Amniotic stem cell (primary cell): Measurements from ENCODE around the gene RNF150.
"Not testable (repeated sequence)": the region's sequence is repeated elsewhere in the genome, so short reads cannot be mapped to it uniquely, and the experiment has no call there.

Experiments used
- DNase-seq: peaks from one replicate; lab custom pipeline; 2025; lab: John Stamatoyannopoulos, UW

RNF150 gene

GRCh38 chr4:141075553-141075952, 57.7 kb downstream of the RNF150 start:
- no peak for DNase-seq

DNA sequence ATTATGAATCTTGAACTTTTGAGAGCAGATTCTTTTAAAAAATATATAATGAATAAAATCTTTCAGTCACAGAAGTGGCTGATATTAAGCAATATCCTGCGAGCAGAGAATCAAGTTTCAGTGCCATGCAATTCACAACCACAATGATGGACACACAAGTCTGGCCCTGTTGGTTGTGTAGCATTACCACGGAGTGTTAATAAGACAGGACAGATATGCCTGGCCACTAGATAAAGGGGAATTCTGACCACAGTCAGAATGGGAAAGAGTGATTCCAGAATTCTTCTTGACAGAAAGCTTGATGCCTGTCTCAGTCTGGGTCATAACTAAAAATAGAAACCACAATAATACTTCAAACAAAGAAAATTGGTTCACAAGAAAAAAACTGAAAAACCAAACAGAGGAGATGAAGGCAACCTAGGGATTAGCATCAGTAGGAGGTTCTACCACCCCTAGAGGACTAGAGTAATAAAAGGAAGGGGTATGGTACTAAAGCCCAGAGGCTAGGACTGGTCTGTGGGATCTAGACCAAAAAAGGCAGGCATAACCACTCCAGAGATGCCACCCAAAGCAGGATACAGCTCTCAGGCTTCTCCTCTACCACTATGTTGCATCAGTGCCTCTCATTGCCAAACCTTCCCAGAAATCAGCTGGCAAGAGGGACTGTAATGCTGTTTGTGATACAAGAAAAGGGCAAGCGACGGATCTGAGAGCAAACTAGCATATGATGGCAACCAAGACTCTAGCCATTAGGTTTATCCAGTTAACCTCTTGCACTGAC, 59.0 kb downstream of the RNF150 start:
- no peak for DNase-seq

- DNase-seq, result no peak
Observed at GRCh38 chr4:141066690-141067089, 66.6 kb downstream of the RNF150 start.

DNA sequence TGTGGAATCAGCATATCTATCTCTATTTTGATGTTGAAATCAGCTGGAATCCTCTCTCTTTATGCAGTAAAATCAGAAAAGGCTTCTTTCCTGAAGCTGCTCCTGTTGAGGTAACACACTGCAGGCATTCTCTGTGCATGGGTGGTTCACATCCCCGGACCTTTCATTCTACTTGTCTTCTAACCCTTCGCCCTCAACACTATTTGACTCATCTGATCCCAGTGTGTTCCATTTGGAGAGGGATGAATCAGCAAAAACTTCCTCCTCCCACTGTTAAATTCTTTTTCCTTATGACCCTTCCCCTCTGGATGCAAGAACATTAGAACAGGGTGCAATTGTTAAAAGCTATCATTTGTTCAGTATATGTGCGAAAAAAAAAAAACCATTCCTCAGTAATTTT, 67.4 kb downstream of the RNF150 start:
- DNase-seq, result no peak

DNA sequence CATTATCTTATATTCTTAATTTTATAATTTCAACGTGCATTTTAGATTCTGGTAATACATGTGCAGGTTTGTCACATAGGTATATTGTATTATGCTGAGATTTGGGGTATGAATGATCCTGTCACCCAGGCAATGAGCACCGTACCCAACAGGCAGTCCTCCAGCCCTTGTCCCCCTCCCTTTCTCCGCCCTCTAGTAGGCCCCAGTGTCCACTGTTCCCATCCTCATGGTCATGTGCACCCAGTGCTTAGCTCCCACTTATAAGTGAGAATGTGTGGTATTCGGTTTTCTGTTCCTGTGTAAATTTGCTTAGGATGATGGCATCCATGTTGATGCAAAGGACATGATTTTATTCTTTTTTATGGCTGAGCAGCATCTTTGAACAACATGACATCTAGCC, 70.6 kb downstream of the RNF150 start:
- no peak for DNase-seq

GRCh38 chr4:141058591-141059512, 74.4 kb downstream of the RNF150 start:
- peak; percentile 38 for DNase-seq

DNA sequence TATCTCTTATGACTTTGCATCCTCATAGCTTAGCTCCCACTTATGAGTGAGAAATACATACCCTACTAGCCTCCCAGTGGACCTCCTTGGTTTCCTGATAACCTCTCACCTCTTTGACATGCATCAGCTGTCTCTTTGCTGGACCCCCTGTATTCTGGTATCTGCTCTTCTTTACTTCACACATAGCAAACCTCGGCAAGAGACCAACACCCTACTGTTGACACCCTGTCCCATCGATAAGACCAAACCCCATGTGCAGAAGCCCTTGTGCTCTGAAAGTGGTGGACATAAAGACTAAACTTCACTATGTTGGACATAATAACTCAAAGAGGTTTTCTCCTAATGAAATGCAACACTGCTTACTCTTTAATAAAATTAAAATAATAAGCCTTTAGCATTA, 75.7 kb downstream of the RNF150 start:
- DNase-seq, result no peak

DNA sequence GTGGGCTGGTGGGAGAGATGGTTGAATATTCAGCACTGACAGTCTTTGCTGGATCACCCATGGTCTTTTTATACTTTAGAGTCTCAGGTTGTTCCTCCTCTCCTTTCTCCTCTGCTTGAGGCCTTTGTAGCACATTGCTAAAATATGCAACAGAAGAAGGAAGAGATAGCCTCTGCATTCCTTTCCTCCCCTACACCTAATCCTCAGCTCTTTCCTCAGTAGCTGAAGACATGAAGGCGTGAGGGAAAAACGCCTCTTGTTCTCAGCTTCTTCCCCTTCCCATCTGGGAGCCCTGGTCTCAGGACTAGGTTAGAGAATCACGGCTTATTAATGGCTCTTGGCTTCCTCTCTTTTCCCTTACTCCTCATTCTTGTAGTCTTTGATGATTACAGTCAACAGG, 76.8 kb downstream of the RNF150 start:
- no peak for DNase-seq

- DNase-seq, result no peak
Observed at GRCh38 chr4:141054446-141054845, 78.8 kb downstream of the RNF150 start.

- DNase-seq, result not testable (repeated sequence)
Observed at GRCh38 chr4:141050999-141051398, 82.3 kb downstream of the RNF150 start.

- DNase-seq, result no peak
Observed at GRCh38 chr4:141047228-141047884, 85.9 kb downstream of the RNF150 start.

DNA sequence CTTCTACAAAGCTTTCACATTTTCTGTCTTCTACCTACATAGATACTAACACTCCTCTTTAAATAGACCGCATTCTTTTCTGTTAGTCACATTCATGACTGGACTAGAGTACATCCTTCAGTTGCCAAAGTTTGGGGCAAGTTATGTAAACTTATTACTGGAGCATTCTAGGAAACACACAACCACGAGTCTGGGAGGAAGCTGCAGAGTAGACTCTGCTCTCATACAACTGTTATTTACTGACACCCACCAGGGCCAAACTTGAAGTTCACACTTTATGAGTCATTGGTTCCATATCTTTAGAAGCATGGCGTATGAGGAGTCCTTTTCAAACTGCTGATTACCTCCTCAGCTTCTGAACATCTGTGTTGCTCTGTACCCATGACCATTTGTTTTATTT, 87.0 kb downstream of the RNF150 start:
- peak; percentile 88 for DNase-seq

- no peak for DNase-seq
Observed at GRCh38 chr4:141045848-141046247, 87.4 kb downstream of the RNF150 start.

DNA sequence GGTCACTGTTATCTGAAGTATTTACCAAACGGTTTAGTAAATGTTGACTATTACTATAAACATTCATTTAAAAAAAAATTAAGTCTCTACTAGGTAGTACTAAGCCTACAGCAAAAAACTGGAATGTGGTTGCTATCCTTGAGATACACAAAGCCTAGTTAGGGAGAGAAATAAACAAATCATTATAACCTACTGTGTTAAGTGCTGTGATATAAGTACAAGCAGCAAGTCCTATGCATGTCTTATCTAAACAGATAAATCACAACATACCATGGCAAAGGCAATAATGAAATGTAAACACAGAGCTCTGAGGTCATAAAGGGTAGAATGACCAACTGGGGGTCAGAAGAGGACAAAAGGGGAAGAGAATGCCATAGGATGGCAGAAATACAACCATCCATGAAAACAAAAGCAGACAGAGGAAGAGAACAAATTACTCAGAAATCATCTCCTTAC, 92.2 kb downstream of the RNF150 start:
- DNase-seq, result no peak

DNA sequence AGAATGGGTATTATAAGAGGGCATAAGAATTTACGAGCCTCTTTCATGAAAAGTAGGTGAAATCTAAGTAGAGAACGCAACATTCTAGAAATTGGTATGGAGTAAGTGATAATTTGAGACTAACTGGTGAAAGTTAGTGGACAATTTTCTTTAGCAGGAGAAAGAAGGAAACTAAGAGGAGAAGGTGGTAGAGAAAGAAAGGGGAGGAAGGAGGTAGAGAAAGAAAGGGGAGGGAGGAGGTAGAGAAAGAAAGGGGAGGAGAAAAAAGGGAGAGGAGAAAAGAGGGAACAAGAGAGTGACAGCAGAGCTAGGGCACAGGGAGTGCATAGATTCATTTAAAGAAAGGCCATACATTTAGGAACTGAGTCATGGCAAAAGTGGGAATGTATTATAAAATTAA, 94.1 kb downstream of the RNF150 start:
- no peak for DNase-seq

DNA sequence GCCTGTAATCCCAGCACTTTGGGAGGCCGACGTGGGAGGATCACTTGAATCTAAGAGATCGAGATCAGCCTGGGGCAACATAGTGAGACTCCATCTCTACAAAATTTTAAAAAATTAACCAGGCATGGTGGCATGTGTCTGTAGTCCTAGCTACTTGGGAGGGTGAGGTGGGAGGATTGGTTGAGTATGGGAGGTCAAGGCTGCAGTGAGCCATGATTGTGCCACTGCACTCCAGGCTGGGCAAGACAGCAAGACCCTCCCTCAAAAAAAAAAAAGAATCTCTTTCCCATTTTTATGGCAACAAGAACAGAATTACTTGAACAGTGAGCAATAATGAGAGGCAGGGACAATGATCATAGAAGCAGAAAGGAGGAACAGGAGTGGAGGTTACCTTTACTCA, 94.8 kb downstream of the RNF150 start:
- DNase-seq, result no peak

DNA sequence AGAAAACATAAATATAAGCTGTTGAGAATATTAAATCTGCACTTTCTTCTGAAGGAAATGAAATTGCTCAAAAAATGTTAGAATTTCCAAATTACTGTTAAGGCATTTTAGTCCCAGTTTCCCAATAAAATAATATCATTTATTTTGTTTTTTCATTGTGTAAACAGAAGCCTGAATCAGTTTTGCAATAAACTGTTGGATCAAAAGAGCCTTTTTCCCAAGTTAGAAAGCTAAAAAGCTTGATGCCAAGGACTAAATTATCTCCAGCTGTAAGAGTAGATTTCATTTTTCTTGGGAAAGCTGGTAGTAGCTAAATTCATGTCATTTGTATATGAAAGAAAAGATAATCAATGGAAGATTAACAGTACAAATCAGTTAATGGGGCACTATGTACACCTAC, 95.8 kb downstream of the RNF150 start:
- DNase-seq, result no peak

DNA sequence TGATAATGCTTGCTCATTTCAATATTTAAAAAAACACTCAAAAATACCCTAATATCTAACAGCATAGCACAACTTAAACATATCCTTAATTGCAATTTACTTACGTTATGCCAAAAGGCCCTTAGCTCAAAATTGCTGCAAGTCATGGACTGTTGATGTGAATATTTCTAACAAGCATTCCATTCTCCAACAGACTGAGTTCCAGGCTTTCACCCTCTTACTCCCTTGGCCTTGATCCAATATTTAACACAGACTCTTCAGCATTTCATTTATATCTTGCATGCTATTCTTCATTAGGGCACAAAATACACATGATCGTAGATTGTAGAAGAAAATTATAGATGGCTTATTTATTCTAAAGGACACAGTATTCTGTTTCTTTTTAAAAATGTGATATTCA, 96.5 kb downstream of the RNF150 start:
- no peak for DNase-seq

- DNase-seq, result no peak
Observed at GRCh38 chr4:141035920-141036319, 97.3 kb downstream of the RNF150 start.

DNA sequence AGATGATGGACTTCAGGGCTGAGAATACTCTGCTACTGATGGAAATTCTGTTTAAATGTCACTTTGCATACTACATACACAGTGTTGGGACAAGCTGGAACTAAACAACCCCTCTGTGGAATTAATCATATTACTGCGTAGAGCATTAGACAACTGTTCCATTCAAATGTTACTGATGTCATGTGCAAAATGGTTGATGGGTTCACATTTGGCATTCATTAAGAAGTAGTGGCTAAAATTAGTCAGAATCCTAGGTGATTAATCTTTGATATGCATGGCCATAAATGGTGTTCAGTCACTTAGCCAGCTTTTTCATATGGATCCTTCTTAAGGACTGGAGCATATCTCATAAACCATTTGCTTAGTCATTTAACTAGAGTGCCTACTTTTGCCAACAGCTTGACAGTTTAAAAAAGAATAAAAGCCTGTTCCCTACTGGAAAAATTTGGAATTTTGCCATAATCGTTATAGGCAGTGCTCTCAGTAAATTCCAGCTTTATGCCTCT, 105.2 kb downstream of the RNF150 start:
- DNase-seq, result peak; percentile 33

DNA sequence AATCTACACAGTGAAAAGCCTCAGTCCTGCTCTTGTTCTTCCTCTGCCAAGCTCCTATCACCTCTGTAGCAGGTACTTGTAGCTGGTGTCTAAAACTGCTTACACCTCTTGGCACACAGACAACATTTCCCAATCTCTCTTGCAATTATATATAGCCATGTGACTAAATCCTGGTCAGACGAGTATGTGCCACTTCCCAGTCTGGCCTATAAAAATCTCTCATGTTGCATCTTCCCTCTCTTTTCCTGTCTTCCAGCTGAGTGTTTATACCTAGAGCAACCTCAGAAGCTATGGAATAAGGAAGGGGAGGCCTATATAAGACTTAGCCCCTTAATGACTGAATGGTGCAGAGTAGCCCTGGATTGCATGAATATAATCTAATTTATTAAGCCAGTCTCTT, 105.8 kb downstream of the RNF150 start:
- DNase-seq, result no peak

GRCh38 chr4:141026900-141027299, 106.4 kb downstream of the RNF150 start:
- no peak for DNase-seq
